ENCODE measurements around the gene HSD17B2.

The HSD17B2 gene

GRCh38 chr16:82016964-82017363 is 18.1 kb upstream of the HSD17B2 start:
- H3K4me3 ChIP-seq (replicated peaks; ENCODE audit: low read depth, low read length), result no peak overlapping the region
- DNase-seq (ENCODE audit: extremely low read depth, low read depth), result no peak

GRCh38 chr16:82017911-82018568 is 17.0 kb upstream of the HSD17B2 start:
- no peak overlapping the region for H3K4me3 ChIP-seq (replicated peaks; ENCODE audit: low read depth, low read length)
- no peak for TF ChIP-seq CTCF (IDR thresholded peaks at IDR 0.05; ENCODE audit: low read depth, low read length, missing control alignments)
- DNase-seq (ENCODE audit: extremely low read depth, low read depth), result no peak

More at GRCh38 chr16:82016964-82017363, 18.1 kb upstream of the HSD17B2 start:
- no peak for TF ChIP-seq CTCF (IDR thresholded peaks at IDR 0.05; ENCODE audit: low read depth, low read length, missing control alignments)

GRCh38 chr16:82019535-82019934 is 15.5 kb upstream of the HSD17B2 start:
- no peak for DNase-seq (ENCODE audit: extremely low read depth, low read depth)
- no peak for TF ChIP-seq CTCF (IDR thresholded peaks at IDR 0.05; ENCODE audit: low read depth, low read length, missing control alignments)
- no peak overlapping the region for H3K4me3 ChIP-seq (replicated peaks; ENCODE audit: low read depth, low read length)

- H3K4me3 ChIP-seq (replicated peaks; ENCODE audit: low read depth, low read length), result no peak overlapping the region
- no peak for TF ChIP-seq CTCF (IDR thresholded peaks at IDR 0.05; ENCODE audit: low read depth, low read length, missing control alignments)
- DNase-seq (ENCODE audit: extremely low read depth, low read depth), result no peak
These were observed 15.0 kb upstream of the HSD17B2 start for GRCh38 chr16:82020051-82020450.

GRCh38 chr16:82023206-82023605 is 11.8 kb upstream of the HSD17B2 start:
- no peak for DNase-seq (ENCODE audit: extremely low read depth, low read depth)
- H3K4me3 ChIP-seq (replicated peaks; ENCODE audit: low read depth, low read length), result no peak overlapping the region
- no peak for TF ChIP-seq CTCF (IDR thresholded peaks at IDR 0.05; ENCODE audit: low read depth, low read length, missing control alignments)

- no peak for DNase-seq (ENCODE audit: extremely low read depth, low read depth)
- H3K4me3 ChIP-seq (replicated peaks; ENCODE audit: low read depth, low read length), result no peak overlapping the region
- no peak for TF ChIP-seq CTCF (IDR thresholded peaks at IDR 0.05; ENCODE audit: low read depth, low read length, missing control alignments)
These were observed 10.7 kb upstream of the HSD17B2 start for GRCh38 chr16:82024316-82024715.

- no peak for TF ChIP-seq CTCF (IDR thresholded peaks at IDR 0.05; ENCODE audit: low read depth, low read length, missing control alignments)
These were observed 10.2 kb upstream of the HSD17B2 start for GRCh38 chr16:82024883-82025282.

More at GRCh38 chr16:82024883-82025282, 10.2 kb upstream of the HSD17B2 start:
- no peak for DNase-seq (ENCODE audit: extremely low read depth, low read depth)
- H3K4me3 ChIP-seq (replicated peaks; ENCODE audit: low read depth, low read length), result no peak overlapping the region

Data from HFF-Myc (cell line).